GM12878 (cell line): ENCODE results near the gene DCAF15.

Source experiments
- POLR2AphosphoS5 ChIP-seq: IDR thresholded peaks from 2 replicates; pipeline ENCODE4 v1.6.1; 2011; ENCODE audit warnings: mild to moderate bottlenecking, low read length, inconsistent platforms
- YBX1 ChIP-seq: fragments of 450-650 bp; IDR thresholded peaks from 2 replicates; pipeline ENCODE4 v1.6.1; 2016; ENCODE audit warnings: antibody characterized with exemption
- TF ChIP-seq, protein P1 (sequence below): fragments of 450-650 bp; formaldehyde crosslinking; IDR thresholded peaks from 2 replicates; pipeline ENCODE4 v1.4.0; 2022; ENCODE audit warnings: mild to moderate bottlenecking, moderate library complexity

GRCh38 chr19:13906910-13907309, 45.4 kb upstream of the DCAF15 start:
- TF ChIP-seq YBX1 (no peak), POLR2AphosphoS5 (no peak)
- TF ChIP-seq, protein P1, sequence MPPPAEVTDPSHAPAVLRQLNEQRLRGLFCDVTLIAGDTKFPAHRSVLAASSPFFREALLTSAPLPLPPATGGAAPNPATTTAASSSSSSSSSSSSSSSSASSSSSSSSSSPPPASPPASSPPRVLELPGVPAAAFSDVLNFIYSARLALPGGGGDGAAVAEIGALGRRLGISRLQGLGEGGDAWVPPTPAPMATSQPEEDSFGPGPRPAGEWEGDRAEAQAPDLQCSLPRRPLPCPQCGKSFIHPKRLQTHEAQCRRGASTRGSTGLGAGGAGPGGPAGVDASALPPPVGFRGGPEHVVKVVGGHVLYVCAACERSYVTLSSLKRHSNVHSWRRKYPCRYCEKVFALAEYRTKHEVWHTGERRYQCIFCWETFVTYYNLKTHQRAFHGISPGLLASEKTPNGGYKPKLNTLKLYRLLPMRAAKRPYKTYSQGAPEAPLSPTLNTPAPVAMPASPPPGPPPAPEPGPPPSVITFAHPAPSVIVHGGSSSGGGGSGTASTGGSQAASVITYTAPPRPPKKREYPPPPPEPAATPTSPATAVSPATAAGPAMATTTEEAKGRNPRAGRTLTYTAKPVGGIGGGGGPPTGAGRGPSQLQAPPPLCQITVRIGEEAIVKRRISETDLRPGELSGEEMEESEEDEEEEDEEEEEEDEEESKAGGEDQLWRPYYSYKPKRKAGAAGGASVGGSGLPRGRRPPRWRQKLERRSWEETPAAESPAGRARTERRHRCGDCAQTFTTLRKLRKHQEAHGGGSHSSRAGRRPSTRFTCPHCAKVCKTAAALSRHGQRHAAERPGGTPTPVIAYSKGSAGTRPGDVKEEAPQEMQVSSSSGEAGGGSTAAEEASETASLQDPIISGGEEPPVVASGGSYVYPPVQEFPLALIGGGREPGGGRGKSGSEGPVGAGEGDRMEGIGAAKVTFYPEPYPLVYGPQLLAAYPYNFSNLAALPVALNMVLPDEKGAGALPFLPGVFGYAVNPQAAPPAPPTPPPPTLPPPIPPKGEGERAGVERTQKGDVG (CRISPR knock-in tag) = no peak
